Upper lobe of left lung (tissue), 4 donors: ENCODE results near the gene FUT6.
"Not testable (repeated sequence)": the region's sequence is repeated elsewhere in the genome, so short reads cannot be mapped to it uniquely, and the experiment has no call there.

Experiments used
- EP300 ChIP-seq, 4 donors: sonication (generic); formaldehyde crosslinking; IDR thresholded peaks; one replicate each; pipeline ENCODE4 v1.5.1; 2017; ENCODE audit warnings: antibody characterized with exemption in 4 of 4, control low read depth in 2 of 4
- POLR2A ChIP-seq, 4 donors: fragments of 450-650 bp; IDR thresholded peaks; one replicate each; pipeline ENCODE4 v1.5.1; 2016 to 2017; ENCODE audit warnings: antibody characterized with exemption in 4 of 4, mild to moderate bottlenecking in 2 of 4
- POLR2AphosphoS5 ChIP-seq, 2 donors: sonication (generic); formaldehyde crosslinking; IDR thresholded peaks; one replicate each; pipeline ENCODE4 v1.5.1; 2017; ENCODE audit warnings: antibody characterized with exemption in 2 of 2
- TF ChIP-seq, protein P1 (sequence below), 6 experiments: fragments of 450-650 bp in 4 of 6; fragments of 200-600 bp in 2 of 6; sonication (generic) in 2 of 6; IDR thresholded peaks; one replicate each; pipeline ENCODE4 v1.5.1; 2016 to 2019; ENCODE audit warnings: antibody characterized with exemption in 6 of 6

DNA sequence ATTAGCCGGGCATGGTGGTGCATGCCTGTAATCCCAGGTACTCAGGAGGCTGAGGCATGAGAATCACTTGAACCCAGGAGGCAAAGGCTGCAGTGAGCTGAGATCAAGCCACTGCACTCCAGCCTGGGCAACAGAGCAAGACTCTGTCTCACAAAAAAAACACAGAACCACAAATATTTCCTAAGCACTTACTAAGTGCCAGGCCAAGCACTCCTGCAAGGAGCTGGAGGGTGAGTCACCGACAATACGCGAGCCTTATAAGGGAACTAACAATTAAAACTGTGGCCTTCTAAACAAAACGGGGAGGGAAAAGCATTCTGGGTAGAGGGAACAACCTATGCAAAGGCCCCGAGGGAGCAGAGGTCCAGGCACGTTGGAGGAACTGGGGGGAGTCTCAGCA lies 35.0 kb upstream of the FUT6 start:
- TF ChIP-seq, protein P1, sequence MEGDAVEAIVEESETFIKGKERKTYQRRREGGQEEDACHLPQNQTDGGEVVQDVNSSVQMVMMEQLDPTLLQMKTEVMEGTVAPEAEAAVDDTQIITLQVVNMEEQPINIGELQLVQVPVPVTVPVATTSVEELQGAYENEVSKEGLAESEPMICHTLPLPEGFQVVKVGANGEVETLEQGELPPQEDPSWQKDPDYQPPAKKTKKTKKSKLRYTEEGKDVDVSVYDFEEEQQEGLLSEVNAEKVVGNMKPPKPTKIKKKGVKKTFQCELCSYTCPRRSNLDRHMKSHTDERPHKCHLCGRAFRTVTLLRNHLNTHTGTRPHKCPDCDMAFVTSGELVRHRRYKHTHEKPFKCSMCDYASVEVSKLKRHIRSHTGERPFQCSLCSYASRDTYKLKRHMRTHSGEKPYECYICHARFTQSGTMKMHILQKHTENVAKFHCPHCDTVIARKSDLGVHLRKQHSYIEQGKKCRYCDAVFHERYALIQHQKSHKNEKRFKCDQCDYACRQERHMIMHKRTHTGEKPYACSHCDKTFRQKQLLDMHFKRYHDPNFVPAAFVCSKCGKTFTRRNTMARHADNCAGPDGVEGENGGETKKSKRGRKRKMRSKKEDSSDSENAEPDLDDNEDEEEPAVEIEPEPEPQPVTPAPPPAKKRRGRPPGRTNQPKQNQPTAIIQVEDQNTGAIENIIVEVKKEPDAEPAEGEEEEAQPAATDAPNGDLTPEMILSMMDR (IDR thresholded peaks at IDR 0.05), result not testable (repeated sequence)
- TF ChIP-seq POLR2A, POLR2AphosphoS5, EP300 (IDR thresholded peaks at IDR 0.05): not testable (repeated sequence)
